GM21737 (cell line): ENCODE results near the gene SLC44A2.
A peak's percentile ranks its signal among the peaks of the same experiment; 100 is the strongest.

ENCODE experiments used
- ATAC-seq: cut with Tn5 transposase; IDR thresholded peaks from one replicate; pipeline ENCODE4 v1.9.1; 2021; ENCODE audit warnings: mild to moderate bottlenecking, moderate library complexity; ENCODE audit not compliant: unreplicated experiment

The SLC44A2 gene

GRCh38 chr19:10625003-10625761, at the start of gene SLC44A2:
TSS of gene SLC44A2 (plus strand) at chr19:10625553. CDS start at chr19:10625634, 81 bp downstream.
- no peak for ATAC-seq

- ATAC-seq = no peak
Observed at GRCh38 chr19:10577951-10578350, 47.4 kb upstream of the SLC44A2 start.

- no peak for ATAC-seq
Observed at GRCh38 chr19:10580979-10581631, 44.2 kb upstream of the SLC44A2 start.

GRCh38 chr19:10582091-10582490, 43.3 kb upstream of the SLC44A2 start:
- no peak for ATAC-seq

GRCh38 chr19:10583036-10583776, 42.1 kb upstream of the SLC44A2 start:
- no peak for ATAC-seq

- ATAC-seq = no peak
Observed at GRCh38 chr19:10586396-10586795, 39.0 kb upstream of the SLC44A2 start.

- ATAC-seq = no peak
Observed at GRCh38 chr19:10587022-10587838, 38.1 kb upstream of the SLC44A2 start, which contains the start of gene AP1M2. TSS of gene AP1M2 (minus strand) at chr19:10587312. CDS start at chr19:10587231, 81 bp downstream.

- no peak for ATAC-seq
Observed at GRCh38 chr19:10587839-10588150, 37.6 kb upstream of the SLC44A2 start.

GRCh38 chr19:10593148-10593547, 32.2 kb upstream of the SLC44A2 start:
- no peak for ATAC-seq

- no peak for ATAC-seq
Observed at GRCh38 chr19:10593820-10594637, 31.3 kb upstream of the SLC44A2 start.

GRCh38 chr19:10600149-10600548, 25.2 kb upstream of the SLC44A2 start:
- no peak for ATAC-seq

GRCh38 chr19:10601999-10602329, 23.4 kb upstream of the SLC44A2 start:
- ATAC-seq = no peak

- ATAC-seq = peak; percentile 54
Observed at GRCh38 chr19:10602330-10603083, 22.8 kb upstream of the SLC44A2 start.

- ATAC-seq = peak; percentile 48
Observed at GRCh38 chr19:10603084-10603872, 22.1 kb upstream of the SLC44A2 start.

GRCh38 chr19:10603873-10604459, 21.4 kb upstream of the SLC44A2 start:
- ATAC-seq = peak; percentile 20

GRCh38 chr19:10604460-10604980, 20.8 kb upstream of the SLC44A2 start:
- peak; percentile 8 for ATAC-seq

GRCh38 chr19:10611907-10612306, 13.4 kb upstream of the SLC44A2 start:
- no peak for ATAC-seq

- no peak for ATAC-seq
Observed at GRCh38 chr19:10612499-10613119, 12.7 kb upstream of the SLC44A2 start.
